Activated naive CD8-positive, alpha-beta T cell treated with anti-CD3 and anti-CD28 coated beads, Interleukin-2, amount 10 ng/mL, durations not matched to agents 7 days and 5 days (primary cell): ENCODE data around the gene UBTD1. TPM values are rescaled to one million over a fixed set of nuclear protein-coding genes. Genes with fewer than 3 reads are reported as not detected.

Experiments
- ATAC-seq: fragments of 150-1000 bp; cut with Tn5 transposase; one replicate; pipeline ENCODE4 v1.10.0; 2021; ENCODE audit warnings: low read depth, moderate library complexity
- POLR2A ChIA-PET: fragments of 350-600 bp; sonication (Branson Sonifier 250); formaldehyde crosslinking; loops from one replicate; lab custom pipeline; 2021; ENCODE audit warnings: antibody characterized with exemption; lab: Charles Lee
- DNase-seq: peaks from one replicate; pipeline ENCODE4 v3.0.0; 2021
- H3K27ac Mint-ChIP-seq: one replicate; pipeline ENCODE4 v1.8.0; 2022; ENCODE audit warnings: mild to moderate bottlenecking, mixed read lengths
- H3K27me3 Mint-ChIP-seq: one replicate; pipeline ENCODE4 v1.8.0; 2022; ENCODE audit warnings: mild to moderate bottlenecking, moderate library complexity, mixed read lengths
- H3K36me3 Mint-ChIP-seq: one replicate; pipeline ENCODE4 v1.8.0; 2021; ENCODE audit warnings: mild to moderate bottlenecking, mixed read lengths
- H3K4me1 Mint-ChIP-seq: one replicate; pipeline ENCODE4 v1.8.0; 2021; ENCODE audit warnings: mixed read lengths
- H3K4me3 Mint-ChIP-seq: one replicate; pipeline ENCODE4 v1.8.0; 2022; ENCODE audit warnings: mild to moderate bottlenecking, moderate library complexity, mixed read lengths
- H3K9me3 Mint-ChIP-seq: one replicate; pipeline ENCODE4 v1.8.0; 2021; ENCODE audit warnings: mixed read lengths
- total RNA-seq, 2 experiments: library from RNA; stranded (reverse); gene quantifications; one replicate each; pipeline ENCODE4 v1.2.3, GENCODE V29; 2021

The UBTD1 gene, protein sequence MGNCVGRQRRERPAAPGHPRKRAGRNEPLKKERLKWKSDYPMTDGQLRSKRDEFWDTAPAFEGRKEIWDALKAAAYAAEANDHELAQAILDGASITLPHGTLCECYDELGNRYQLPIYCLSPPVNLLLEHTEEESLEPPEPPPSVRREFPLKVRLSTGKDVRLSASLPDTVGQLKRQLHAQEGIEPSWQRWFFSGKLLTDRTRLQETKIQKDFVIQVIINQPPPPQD
- total RNA-seq = 1 to 10 TPM; 1.1 to 1.4 TPM

DNA sequence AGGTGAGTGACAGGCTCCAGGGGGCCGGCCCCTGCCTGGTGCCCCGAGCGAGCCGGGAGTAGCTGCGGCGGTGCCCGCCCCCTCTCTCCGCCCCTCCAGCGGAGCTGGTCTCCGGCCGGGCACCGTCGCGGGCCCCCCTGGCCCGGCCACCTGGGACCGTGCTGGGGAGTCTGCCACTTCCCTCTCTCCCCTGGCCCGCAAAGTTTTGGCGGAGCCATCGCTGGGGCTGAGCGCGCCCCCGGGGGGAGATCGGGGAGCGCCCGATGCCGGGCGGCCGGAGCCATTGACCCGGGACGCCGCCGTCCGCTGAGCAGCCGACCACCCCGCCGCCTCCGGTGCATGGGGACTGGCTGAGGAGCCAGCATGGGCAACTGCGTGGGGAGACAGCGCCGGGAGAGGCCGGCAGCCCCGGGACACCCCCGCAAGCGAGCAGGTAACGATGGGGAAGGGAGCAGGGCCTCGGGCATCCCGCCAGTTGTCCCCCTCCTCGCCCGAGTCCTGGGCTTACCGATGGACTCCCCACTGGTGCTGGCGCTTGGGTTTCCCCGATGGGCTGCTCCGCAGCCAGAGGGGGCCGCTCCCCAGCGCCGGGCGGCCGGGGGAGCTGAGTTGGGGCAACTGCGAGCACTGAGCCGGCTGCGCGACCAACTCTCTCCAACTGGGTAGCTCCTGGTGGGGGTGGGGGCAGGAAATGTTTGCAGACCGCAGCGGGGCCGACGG lies at the start of gene UBTD1:
Gene UBTD1, plus strand, starts transcription at position 84 of the 720 bp plus-strand sequence. Its CDS starts 280 bp downstream, at position 364.
- ATAC-seq = no peak
- Mint-ChIP-seq H3K4me3 (peak within 1 kb of the TSS; percentile 94), H3K27me3 (peaks cover 35% of the 10 kb centered on the region), H3K4me1 (peaks cover 36% of the 10 kb centered on the region), H3K36me3 (no peaks in the 10 kb centered on the region), H3K27ac (peak within 1 kb of the TSS; percentile 98), H3K9me3 (no peaks in the 10 kb centered on the region)
- peak; percentile 65 for DNase-seq
- POLR2A ChIA-PET = interaction anchor here (1.0 to 2.0 kb wide), 2 partner anchors 10 to 11 kb away, joined by 4 to 5 read pairs; no protein-coding TSS in a partner anchor

DNA sequence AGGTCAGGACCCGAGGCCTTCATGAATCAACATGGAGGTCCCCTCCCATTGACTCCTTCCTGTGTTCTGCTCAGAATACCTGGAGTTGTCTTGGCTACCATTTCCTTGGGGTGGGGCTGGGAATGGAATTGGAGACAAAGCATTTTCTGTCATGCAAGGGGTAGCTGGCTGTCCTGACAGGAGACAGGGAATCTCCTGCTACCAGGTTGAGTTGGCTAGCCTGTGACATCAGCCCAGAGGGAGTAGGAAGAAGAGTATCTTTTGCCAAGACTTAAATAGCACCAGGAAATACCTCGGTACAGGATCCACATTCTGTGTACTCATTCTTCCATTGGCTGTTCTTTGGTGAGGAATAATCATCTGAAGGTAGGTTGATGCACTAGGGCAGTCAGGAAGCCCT lies 47.9 kb upstream of the UBTD1 start:
- DNase-seq (no peak), ATAC-seq (no peak)
- POLR2A ChIA-PET = no interaction called here
- no peaks in the 10 kb centered on the region for H3K27me3 Mint-ChIP-seq
- peaks cover 17% of the 10 kb centered on the region for H3K4me1 Mint-ChIP-seq
- peaks cover 11% of the 10 kb centered on the region for H3K36me3 Mint-ChIP-seq
- H3K27ac Mint-ChIP-seq = peak overlapping the region; percentile 69
- H3K9me3 Mint-ChIP-seq = no peaks in the 10 kb centered on the region
- no peak overlapping the region for H3K4me3 Mint-ChIP-seq

DNA sequence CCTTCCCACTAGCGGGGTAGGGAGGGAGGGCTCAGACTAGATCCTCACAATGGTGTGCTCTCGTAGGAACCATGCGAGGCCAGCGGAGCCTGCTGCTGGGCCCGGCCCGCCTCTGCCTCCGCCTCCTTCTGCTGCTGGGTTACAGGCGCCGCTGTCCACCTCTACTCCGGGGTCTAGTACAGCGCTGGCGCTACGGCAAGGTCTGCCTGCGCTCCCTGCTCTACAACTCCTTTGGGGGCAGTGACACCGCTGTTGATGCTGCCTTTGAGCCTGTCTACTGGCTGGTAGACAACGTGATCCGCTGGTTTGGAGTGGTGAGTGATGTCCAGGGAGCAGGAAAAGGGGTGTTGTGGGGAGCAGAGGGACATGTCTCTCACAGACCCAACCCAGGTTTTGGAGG lies 47.1 kb upstream of the UBTD1 start:
- Mint-ChIP-seq H3K4me1 (peaks cover 15% of the 10 kb centered on the region), H3K27ac (no peak overlapping the region), H3K36me3 (peaks cover 11% of the 10 kb centered on the region), H3K27me3 (no peaks in the 10 kb centered on the region), H3K4me3 (no peak overlapping the region), H3K9me3 (no peaks in the 10 kb centered on the region)
- DNase-seq = no peak
- POLR2A ChIA-PET = no interaction called here
- no peak for ATAC-seq

DNA sequence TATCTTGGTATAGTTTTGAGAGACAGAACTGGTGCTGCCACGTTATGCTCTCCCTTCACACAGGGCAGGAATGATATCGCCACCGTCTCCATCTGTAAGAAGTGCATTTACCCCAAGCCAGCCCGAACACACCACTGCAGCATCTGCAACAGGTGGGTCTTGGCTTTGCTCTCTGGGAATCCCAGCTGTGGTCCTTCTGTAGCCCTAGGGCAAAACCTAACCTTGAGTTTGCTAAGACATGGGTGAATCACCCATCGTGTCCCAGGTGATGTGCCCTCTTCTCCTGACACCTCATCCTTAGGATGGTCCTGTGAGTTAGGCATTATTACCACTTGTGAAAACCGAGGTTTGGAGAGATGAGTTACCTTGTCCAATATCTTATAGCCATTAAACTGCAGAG lies 46.4 kb upstream of the UBTD1 start:
- H3K9me3 Mint-ChIP-seq = no peaks in the 10 kb centered on the region
- H3K27ac Mint-ChIP-seq = no peak overlapping the region
- no peaks in the 10 kb centered on the region for H3K27me3 Mint-ChIP-seq
- ATAC-seq = no peak
- POLR2A ChIA-PET = no interaction called here
- H3K4me3 Mint-ChIP-seq = no peak overlapping the region
- peaks cover 9% of the 10 kb centered on the region for H3K4me1 Mint-ChIP-seq
- DNase-seq = no peak
- H3K36me3 Mint-ChIP-seq = peaks cover 13% of the 10 kb centered on the region

DNA sequence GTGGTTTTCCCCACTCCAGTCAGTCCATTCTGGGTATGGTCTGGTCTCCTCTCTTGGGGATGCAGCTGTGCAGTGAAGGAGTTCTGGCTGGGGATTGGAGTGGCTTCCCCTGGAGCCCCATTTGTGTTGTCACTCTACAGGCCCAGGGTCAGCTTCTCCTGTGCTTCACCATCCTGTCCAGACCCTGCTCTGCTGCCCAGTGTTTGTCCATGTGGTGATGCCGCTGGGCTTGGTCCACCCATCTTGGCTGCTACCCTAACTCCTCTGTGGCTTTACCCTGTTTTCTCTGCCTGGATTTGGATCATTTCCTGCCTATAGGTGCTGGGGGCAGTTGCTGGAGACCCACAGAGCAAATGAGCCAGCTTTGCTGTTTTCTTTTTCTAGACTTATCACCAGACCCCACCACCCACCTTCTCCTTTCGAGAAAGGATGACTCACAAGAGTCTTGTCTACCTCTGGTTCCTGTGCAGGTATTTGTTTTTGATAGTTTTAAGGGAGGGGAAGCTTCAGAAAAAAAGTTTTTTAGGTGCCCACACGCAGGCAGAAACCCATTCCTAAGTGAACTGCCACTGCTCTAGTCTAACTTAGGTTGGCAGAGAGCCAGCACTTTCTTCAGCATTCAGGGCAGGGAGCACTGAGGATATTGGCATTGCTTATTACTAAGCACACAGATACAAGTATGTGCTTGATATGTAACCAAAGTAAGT lies 44.2 kb upstream of the UBTD1 start:
- DNase-seq (no peak), ATAC-seq (peak; percentile 8)
- no peaks in the 10 kb centered on the region for H3K27me3 Mint-ChIP-seq
- H3K4me3 Mint-ChIP-seq = no peak overlapping the region
- H3K36me3 Mint-ChIP-seq = peaks cover 21% of the 10 kb centered on the region
- H3K9me3 Mint-ChIP-seq = no peaks in the 10 kb centered on the region
- peaks cover 4% of the 10 kb centered on the region for H3K4me1 Mint-ChIP-seq
- H3K27ac Mint-ChIP-seq = peak overlapping the region; percentile 67
- POLR2A ChIA-PET = interaction anchor here (0.6 kb wide), 1 partner anchor 72 kb away, joined by 3 read pairs; no protein-coding TSS in a partner anchor

DNA sequence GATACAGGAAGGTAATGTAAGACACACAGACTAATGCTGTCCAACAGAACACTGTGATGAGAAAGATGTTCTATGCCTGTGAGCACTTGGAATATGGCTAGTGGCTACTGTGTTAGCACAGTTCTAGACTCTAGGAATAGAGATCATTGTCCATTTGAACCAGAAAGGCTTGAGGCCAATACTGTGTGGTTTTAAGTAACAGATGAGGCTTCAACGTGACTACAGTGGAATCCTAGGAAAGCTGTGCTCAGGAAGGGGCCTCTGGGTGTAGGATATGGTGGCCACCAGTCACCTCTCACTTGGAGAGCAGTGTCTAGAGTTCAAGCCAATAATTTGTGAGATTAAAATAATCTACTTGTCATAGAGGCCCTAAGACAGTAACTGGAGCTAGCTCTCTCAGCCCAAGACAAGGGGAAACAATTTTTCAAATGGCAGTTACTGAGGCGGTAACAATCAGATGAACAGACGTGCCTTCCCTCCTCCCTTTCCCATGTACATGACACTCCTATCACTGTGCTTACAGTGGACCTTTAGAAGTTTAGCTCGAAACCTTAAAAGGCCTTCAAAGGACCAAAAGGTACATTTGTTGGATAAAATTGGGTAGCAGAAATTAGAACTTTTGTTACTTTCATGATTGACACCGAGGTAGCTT lies 42.6 kb upstream of the UBTD1 start:
- no peaks in the 10 kb centered on the region for H3K9me3 Mint-ChIP-seq
- POLR2A ChIA-PET = no interaction called here

DNA sequence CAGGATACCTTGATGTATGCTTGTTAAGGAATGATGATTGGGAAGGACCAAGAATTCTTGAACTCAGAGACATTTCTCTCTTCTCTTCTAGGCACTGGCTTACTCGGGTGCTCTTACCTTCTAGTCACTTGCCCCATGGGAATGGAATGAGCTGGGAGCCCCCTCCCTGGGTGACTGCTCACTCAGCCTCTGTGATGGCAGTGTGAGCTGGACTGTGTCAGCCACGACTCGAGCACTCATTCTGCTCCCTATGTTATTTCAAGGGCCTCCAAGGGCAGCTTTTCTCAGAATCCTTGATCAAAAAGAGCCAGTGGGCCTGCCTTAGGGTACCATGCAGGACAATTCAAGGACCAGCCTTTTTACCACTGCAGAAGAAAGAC lies 42.0 kb upstream of the UBTD1 start:
- no peaks in the 10 kb centered on the region for H3K27me3 Mint-ChIP-seq
- DNase-seq (no peak), ATAC-seq (no peak)
- no peak overlapping the region for H3K4me3 Mint-ChIP-seq
- peaks cover 28% of the 10 kb centered on the region for H3K36me3 Mint-ChIP-seq
- POLR2A ChIA-PET = no interaction called here
- H3K9me3 Mint-ChIP-seq = no peaks in the 10 kb centered on the region
- peaks cover 4% of the 10 kb centered on the region for H3K4me1 Mint-ChIP-seq
- H3K27ac Mint-ChIP-seq = peak overlapping the region; percentile 16

More for the DNA sequence above, 42.6 kb upstream of the UBTD1 start:
- no peak for ATAC-seq
- Mint-ChIP-seq H3K27ac (no peak overlapping the region), H3K4me3 (no peak overlapping the region), H3K36me3 (peaks cover 26% of the 10 kb centered on the region), H3K4me1 (peaks cover 4% of the 10 kb centered on the region), H3K27me3 (no peaks in the 10 kb centered on the region)
- DNase-seq = no peak

DNA sequence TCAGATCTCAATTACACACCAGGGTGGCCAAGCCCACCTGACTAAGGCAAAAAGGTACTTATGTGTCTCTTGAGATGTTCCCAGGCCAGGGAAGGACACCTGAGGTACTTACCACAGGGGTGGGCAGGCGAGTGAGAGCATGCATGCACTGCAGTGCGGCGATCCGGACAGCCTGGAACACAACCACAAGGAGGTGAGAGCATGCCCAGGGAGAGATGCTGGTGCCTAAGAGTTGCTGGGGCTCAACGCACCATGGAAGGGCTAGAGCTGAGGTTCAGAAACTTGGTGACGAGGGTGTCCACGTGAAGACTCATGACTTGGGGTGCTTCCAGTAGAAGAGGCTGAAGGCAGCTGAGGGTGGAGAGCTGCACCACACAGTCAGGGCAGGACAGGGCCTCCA lies 39.6 kb upstream of the UBTD1 start:
- Mint-ChIP-seq H3K9me3 (no peaks in the 10 kb centered on the region), H3K27ac (no peak overlapping the region), H3K4me3 (no peak overlapping the region), H3K4me1 (peaks cover 3% of the 10 kb centered on the region), H3K27me3 (no peaks in the 10 kb centered on the region), H3K36me3 (peaks cover 26% of the 10 kb centered on the region)
- DNase-seq (no peak), ATAC-seq (no peak)
- POLR2A ChIA-PET = no interaction called here

DNA sequence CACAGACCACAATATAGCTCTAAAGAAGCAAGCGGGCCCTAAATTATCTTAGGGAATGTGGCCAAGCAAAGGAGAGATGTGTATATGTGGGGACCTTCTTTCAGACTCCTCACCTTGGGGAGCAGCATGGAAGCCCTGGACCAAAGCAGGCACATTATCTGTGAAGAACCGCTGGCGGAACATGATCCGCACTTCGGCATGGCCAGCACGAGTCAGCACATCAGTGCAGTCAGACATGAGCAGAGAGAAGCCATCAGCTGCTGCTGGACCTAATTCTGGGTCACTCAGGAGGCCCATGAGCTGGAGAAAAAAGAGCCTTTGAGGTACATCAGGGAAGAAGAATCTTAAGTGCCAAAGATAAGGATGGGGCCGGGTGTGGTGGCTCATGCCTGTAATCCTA lies 38.8 kb upstream of the UBTD1 start:
- POLR2A ChIA-PET = interaction anchor here (0.6 kb wide), 1 partner anchor 39 kb away, joined by 3 read pairs; no protein-coding TSS in a partner anchor
- Mint-ChIP-seq H3K4me3 (no peak overlapping the region), H3K36me3 (peaks cover 26% of the 10 kb centered on the region)

DNA sequence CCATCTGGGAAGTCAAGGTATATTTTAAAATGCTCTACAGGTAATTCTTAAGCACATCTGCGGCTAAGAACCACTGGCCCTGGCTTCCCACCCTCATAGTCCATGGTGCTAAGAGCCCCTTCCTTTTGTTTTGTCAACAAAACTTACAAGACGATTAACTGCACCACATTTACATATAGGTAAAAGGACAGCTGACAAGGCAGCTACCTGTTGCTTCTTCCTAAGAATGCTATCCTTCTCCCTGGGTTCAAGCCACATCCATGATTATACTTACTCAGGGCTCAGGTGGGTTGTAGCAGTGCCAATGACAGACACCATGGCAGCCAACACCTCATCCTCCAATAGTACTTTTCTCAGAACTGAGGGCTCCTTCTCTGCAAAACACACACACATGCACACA lies 36.4 kb upstream of the UBTD1 start:
- H3K4me3 Mint-ChIP-seq = no peak overlapping the region
- no peak for ATAC-seq

More for the DNA sequence above, 38.8 kb upstream of the UBTD1 start:
- no peaks in the 10 kb centered on the region for H3K27me3 Mint-ChIP-seq
- H3K4me1 Mint-ChIP-seq = no peaks in the 10 kb centered on the region
- DNase-seq (no peak), ATAC-seq (no peak)
- no peak overlapping the region for H3K27ac Mint-ChIP-seq
- H3K9me3 Mint-ChIP-seq = no peaks in the 10 kb centered on the region

DNA sequence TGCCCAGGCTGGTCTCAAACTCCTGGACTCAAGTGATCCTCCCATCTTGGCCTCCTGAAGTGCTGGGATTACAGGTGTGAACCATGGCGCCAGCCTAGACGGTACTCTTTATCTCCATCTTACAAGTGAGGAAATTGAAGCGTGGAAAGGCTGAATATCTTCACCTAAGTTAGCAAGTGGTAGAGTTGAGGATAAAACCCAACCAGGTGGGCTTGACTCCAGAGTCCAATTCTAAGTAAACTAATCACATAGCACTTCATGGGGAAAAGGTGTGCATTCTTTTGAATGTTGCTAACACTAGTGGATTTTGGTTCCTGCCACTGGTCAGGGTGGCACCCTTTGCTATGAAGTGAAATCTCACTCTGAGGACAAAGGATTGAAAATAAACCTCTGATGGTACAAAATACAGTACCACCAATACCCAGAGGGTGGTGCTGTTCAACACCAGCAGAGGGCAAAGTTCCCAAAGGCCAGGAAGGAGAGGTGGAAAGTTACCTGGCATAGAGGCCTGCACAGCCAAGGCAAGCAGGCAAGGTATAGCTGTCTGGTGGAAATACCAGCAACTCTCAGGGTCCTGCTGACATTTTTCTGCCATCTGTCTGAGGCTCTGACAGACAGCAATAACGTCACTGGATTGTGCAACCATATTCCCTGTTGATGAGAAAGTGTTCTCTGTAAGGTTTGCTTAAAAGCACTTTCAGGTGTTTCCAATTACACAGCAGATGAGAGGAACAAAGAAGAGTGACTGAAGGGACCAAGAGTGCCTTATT lies 35.2 kb upstream of the UBTD1 start:
- Mint-ChIP-seq H3K27ac (no peak overlapping the region), H3K9me3 (no peaks in the 10 kb centered on the region), H3K4me3 (no peak overlapping the region), H3K36me3 (peaks cover 20% of the 10 kb centered on the region), H3K4me1 (no peaks in the 10 kb centered on the region), H3K27me3 (no peaks in the 10 kb centered on the region)
- DNase-seq (no peak), ATAC-seq (peak; percentile 41)
- POLR2A ChIA-PET = no interaction called here

More for the DNA sequence above, 36.4 kb upstream of the UBTD1 start:
- Mint-ChIP-seq H3K27ac (no peak overlapping the region), H3K4me1 (no peaks in the 10 kb centered on the region), H3K27me3 (no peaks in the 10 kb centered on the region), H3K9me3 (no peaks in the 10 kb centered on the region), H3K36me3 (peaks cover 27% of the 10 kb centered on the region)
- POLR2A ChIA-PET = no interaction called here
- DNase-seq = no peak

DNA sequence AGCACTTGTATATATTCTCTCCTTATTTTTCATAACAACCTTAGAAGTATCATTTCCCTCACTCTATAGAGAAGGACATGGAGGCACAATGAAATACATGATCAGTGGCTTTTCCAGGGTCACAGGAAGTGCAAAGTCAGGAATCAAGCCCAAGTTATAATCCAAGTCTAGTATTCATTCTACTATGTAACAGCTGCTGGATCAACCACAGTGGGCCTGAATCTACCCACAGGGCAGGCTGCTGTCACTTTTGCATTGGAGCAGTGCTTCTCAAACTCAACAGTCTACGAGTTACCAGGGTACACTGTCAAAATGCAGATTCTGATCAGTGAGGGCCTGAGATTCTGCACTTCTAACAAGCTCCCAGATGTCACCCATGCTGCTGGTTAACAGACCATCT lies 34.5 kb upstream of the UBTD1 start:
- Mint-ChIP-seq H3K27me3 (no peaks in the 10 kb centered on the region), H3K4me3 (no peak overlapping the region), H3K36me3 (peaks cover 18% of the 10 kb centered on the region), H3K9me3 (no peaks in the 10 kb centered on the region), H3K4me1 (no peaks in the 10 kb centered on the region), H3K27ac (peak overlapping the region; percentile 61)
- POLR2A ChIA-PET = no interaction called here
- DNase-seq (no peak), ATAC-seq (no peak)
